Amniotic epithelial cell (primary cell): ENCODE results near the gene NMT2.

Experiments
- DNase-seq: peaks from one replicate; pipeline ENCODE4 v3.0.0-alpha.2; 2010; ENCODE audit warnings: low read depth

NMT2 gene

DNA sequence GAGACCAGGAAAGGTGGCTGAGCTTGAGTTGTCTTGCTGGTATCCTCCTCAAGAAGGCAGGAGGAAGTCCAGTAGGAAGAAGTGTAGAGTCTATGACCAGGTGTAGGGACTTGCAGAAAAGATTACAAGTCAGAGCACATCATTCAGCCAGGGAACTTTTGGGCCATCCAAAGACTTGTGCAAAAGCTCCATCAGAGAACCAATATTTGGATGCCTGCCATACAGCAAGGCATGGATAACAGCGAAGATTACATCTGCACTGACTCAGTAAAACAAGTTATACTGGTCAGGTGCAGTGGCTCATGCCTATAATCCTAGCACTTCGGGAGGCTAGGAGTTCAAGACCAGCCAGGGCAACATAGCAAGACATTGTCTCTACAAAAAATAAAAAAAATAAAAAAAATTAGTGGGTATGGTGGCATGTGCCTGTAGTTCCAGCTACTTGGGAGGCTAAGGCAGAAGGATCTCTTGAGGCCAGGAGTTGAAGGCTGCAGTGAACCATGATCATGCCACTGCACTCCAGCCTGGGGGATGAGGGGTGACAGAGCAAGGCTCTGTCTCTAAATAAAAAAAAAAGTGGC lies 13.2 kb upstream of the NMT2 start:
- DNase-seq, result no peak

DNA sequence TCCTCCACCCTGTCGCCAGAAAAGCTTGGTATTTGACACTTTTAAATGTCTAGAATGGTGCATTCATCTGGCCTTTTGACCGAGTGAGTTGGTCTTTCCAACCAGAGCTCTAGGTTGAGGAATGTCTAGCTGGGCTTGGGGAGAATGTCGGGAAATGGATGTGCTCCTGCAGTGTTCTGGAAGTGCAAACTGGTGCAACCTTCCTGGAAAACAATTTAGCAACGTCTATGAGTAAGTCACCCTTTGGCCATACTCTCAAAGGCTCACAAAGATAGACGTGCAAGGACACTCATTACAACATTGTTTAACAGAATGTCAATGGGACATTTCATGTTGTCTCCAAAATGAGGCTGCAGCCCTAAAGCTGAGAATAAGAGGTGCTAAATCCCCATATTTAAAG lies 12.2 kb upstream of the NMT2 start:
- peak; percentile 89 for DNase-seq

DNA sequence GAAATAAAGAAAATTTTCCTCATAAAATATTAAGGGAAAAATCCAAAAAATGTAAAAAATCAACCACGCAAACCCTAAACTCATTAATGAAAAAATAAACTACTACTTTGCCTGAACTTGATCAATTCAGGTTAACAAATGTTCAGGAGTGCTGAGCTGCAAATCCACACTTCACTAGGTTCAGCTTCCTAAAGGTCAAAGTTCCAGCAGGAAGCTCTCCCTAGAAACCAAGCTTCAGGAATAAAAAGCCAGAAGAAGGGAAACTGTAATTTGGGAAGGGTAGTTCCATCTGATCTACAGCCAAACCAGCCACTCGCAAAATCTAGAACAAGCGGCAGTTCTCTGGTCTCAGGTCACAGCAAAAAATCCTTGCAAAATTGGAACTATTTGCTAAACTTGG lies 7.8 kb upstream of the NMT2 start:
- DNase-seq, result no peak

DNA sequence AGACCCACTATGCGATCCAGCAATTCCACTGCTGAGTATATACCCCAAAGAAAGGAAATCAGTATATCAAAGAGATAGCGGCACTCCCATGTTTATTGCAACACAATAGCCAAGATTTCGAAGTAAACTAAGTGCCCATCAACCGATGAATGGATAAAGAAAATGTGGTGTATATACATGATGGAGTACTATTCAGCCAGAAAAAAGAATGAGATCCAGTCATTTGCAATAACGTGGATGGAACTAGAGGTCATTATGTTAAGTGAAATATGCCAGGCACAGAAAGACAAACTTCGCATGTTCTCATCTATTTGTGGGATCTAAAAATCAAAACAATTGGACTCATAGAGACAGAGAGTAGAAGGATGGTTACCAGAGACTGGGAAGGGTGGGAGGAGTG lies 7.1 kb upstream of the NMT2 start:
- no peak for DNase-seq

DNA sequence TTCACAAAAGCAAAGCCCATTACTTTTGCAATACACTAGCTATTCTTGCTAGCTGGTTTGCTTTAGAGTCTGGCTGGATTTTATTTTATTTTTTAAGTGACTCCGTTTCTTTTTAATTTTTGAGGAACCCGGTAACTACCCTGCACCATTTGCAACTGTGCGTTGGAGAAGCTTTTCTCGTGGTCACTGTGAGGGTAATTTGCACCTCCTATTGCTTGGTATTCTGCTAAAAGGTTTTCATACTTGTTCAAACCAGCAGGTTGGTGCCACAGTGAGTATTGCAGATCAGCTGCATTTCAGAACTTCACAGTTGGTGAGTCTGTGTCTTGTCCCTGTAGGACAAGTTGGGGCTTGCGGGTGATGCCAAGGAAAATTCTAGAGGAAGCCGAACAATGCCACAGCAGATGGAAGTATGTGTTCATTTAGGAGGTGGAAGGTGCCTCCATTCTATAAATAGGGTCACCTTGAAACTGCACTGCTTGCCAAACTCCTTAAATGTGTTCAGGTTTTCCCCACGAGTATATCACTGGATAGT lies 3.9 kb upstream of the NMT2 start:
- no peak for DNase-seq

DNA sequence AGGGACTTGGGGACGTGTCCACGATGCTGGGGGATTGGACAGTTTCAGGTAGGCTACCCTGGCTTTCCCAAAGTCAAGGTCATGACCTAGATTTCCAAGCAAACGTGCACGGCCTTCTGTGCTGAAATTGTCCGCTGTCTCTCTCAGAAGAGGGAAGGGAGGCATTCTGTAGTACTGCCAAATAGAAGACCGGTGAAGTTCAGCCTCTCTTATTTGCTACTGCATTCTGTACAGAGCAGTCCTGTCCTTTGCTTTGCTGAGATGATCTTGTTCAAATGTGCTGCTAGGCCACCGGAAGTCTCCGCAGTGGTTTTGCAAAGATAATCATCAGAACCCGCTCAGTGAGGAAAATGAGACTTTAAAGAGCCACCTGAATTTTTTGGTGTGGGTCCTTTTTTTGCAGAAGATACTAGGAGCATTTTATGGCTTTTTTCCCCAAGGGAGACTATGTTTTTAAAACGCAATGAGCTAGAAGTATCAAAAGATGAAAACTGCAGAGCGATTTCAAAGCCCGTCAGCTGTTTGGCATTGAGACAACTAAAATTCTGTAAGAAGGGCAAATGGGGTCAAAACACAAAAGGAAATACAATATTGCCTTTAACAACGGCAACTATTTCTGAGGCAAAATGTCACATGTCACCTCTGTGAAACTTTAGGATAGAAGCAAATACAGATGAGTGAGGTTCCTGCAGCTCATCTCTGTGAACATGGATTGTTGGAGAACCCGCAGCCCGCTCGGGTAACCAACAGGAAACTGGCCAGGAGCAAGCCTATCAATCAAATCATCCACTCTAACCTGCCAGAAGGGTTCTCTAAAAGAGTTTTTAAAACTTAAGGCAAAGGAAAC lies 1.3 kb upstream of the NMT2 start:
- DNase-seq, result no peak

DNA sequence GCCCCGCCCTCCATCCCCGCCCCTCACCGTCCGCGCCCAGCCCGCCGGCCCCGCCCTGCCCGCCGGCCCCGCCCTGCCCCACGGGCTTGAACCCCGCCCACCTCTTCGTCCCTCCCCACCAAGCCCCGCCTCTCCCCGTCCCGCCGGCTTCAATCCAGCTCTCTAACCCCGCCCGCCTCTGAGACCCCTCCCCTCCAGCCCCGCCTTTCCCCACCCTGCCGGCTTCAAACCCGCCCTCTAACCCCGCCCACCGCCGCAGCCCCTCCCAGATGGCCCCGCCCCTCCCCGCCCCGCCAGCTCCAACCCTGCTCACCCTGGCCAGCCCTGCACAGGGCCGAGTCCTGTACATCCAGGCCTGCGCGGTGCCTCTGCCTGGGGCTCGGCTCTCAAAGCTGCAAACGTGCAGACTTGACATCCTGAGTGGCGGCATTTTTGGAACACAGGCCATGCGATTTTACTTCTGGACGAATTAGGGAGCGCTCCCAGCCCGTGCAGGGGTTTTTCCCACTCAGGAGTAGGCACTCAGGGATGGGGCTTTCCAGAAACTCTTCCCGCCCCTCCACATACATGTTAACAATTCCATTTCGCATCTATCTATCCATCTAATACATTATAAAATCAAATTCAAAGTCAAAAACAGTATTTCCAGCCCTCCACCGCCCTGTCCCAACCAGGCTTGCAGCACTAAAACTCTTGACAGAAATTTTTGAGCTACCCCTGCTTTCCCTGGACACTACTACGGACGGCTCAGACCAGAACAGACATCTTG lies 477 bp upstream of the NMT2 start:
- peak; percentile 90 for DNase-seq

DNA sequence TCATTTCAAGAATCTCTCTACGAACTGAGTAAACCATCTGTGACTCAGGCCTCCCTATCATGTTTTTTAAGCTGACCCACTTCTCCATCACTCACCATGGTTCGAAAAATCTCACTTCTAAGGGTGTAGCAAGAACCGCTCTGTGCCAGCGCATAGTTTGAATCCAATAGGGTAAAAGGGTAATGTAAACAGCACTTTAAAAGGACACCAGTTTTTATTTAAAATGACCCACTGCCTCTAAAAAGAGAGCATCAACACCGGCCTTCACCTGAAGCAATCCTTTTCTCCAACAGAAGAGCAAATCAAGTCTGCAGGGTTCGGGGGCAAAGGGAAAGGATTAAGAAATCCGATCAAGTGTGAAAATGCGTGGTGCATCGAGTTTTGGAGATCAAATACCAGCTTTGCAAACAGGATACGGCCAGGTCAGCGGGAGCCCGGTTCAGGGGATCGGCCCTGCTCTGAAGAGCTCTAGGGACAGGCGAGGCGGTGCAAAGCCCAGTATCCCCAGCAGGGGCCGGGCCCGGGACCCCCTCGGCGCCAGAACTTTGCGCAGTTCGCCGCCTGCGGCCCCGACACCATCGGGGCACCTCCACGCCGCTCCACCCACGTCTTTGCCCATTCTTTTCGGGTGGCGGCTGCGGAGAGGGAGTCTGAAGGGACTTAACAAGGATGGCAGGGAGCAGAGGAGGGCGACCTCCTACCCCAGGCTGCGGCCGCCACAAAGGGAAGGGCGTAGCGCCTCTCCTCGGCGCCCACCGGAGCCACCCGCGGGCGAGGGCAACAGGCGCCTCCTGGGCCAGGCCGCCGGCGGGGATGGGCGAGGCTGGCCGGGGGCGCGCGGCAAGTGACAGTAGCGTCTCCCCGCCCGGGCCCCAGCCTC lies 842 bp downstream of the NMT2 start:
- DNase-seq, result peak; percentile 71

DNA sequence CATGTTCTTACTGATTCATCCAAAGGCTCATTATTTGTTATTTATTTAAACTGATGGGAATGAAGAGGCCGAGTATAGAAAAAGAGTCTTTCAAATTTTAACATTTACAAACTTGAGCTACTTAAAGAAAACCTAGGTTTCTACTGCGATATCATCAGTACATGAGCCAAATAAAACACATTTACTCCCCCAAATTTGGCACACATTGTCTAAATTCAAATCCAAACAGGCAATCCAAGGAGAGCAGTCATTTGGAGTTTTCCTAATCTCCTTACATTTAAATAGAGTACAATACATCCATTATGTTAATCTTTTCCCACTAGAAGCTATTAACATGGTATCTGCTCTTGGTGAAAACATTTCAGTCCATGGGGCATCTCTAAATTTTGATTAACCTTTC lies 2.2 kb downstream of the NMT2 start:
- DNase-seq, result no peak

DNA sequence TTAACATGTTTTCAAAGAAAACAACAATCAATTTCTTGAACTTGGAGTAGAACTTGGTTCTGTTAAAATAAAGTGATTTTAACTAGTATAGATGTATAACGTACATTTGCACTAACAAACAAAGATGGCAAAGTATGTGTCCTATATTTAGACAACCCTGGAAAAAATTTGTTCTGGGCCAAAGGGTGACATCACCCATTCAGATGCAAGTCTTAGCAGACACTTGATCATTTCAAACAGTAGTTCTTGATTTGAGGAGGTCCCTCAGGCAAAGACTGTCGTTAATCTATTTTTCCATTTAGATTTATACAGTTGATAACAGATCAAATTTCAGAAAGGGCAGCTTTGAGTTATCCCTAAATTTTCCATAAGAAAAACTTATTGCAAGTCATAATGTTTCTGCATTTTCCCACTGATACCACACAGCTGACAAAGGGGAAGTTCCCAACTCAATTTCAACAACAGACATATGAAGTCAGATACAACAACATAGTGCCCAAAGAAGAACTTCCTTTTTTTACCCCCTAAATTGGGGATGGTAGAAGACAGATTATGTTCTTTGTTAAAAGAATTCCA lies 5.2 kb downstream of the NMT2 start:
- DNase-seq, result no peak

DNA sequence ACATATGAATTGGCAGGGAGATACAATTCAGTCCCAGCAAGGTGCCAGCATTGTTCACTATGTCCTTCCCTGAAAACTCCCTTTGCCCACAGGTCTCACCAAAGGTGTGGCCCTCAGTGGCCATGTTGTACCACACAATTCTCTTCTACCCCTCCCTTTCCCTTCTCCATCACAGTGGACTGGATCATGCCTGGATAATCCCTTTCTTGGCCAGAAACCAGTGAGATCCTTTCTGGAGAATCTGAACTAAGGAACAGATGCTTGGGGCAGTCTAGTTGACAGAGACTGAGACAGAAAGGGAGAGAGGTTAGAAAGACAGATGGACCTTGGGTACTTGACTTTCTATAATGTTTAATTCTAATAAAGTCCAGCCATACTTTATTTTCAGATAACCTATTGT lies 9.5 kb downstream of the NMT2 start:
- DNase-seq, result no peak

DNA sequence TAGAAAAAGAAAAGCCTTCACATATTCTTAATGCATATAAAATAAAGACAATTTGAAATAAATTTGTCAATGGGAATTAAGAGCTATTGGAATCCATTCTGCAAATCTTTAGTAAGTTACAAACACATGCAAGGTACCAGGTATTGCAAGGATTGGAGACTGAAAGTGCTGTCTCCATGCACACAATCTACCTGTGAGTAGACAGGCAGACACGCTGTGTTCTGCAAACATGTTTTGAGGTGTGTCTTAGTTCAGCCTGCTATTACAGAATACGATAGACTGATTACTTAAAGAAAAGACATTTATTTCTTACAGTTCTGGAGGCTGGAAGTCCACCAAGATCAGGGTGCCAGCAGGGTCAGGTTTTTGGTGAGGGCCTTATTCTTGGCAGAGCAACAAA lies 10.0 kb downstream of the NMT2 start:
- no peak for DNase-seq

DNA sequence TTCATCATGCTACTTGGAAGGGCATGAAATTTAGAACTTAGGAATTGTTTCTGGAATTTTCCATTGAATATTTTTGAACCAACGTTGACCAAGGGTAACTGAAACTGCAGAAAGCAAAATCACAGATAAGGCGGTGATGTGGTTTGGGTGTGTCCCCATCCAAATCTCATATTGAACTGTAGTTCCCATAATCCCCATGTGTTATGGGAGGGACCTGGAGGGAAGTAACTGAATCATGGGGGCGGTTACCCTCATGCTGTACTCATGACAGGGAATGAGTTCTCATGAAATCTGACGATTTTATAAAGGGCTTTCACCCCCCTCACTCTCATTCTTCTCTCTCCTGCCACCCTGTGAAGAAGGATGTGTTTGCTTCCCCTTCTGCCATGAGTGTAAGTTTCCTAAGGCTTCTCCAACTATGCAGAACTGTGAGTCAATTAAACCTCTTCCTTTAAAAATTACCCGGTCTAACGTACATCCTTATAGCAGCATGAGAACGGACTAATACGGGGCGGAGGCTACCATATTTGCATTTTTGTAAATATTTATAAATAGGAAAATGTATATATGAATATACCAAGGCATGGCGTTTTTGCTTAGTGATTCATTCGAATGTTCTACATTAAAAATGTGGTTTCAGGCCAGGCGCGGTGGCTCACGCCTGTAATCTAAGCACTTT lies 12.4 kb downstream of the NMT2 start:
- DNase-seq, result no peak

DNA sequence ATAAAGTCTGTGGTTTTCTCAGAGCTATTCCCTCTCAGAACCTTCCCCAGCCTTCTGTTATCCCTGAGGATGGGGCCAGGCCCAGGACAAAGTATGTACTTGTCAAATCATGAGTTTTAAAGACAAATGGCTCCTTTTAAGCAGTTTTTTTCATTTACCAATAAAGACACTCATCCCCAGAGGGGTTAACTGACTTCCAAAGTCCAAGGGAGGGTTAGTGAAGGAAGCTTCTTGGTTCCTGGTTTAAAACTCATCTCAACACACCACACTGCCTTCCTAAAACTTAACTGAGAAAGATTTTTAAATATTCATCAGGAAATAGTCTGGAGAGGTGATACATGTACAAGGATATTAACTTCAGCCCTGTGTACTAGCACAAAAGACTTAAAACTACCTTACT lies 15.9 kb downstream of the NMT2 start:
- no peak for DNase-seq

DNA sequence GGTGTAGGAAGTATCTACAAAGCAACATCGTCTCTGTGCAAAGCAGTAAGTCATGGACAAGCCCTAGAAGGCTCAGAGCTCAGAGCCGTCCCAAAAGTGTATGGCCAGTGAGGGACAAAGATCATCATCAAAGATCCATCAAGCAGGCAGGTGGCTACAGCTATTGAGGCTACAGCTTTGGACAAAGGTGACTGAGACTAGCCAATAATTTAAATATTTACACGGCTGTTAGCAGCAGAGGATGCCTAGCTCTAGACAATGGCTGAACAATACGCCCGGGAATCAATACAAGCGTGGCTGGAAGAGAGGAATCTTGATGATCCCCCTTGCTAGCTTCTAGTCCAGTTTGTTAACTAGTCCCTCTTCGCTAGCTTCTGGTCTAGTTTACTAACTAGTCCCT lies 17.9 kb downstream of the NMT2 start:
- DNase-seq, result no peak

DNA sequence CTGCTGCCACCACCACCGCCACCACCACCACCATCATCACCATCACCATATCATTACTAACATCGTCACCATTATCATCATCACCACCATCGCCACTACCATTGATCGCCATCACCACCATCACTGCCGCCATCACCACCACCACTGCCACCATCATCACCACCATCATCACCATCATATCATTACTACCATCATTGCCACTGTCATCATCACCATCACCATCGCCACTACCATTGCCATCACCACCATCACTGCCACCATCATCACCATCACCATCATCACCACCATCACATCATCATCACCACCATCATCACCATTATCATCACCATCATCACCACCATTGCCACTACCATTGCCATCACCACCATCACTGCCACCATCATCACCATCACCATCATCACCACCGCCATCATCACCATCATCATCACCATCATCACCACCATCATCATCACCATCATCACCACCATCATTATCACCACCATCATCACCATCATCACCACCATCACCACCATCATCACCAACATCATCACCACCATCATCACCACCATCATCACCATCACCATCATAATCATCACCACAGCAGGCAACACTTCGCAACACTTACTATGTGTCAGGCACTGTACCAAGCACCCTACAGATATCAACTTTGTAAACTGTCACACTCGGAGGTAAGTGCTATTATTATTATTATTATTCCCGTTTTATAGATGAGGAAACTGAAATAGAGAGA lies 19.3 kb downstream of the NMT2 start:
- no peak for DNase-seq

DNA sequence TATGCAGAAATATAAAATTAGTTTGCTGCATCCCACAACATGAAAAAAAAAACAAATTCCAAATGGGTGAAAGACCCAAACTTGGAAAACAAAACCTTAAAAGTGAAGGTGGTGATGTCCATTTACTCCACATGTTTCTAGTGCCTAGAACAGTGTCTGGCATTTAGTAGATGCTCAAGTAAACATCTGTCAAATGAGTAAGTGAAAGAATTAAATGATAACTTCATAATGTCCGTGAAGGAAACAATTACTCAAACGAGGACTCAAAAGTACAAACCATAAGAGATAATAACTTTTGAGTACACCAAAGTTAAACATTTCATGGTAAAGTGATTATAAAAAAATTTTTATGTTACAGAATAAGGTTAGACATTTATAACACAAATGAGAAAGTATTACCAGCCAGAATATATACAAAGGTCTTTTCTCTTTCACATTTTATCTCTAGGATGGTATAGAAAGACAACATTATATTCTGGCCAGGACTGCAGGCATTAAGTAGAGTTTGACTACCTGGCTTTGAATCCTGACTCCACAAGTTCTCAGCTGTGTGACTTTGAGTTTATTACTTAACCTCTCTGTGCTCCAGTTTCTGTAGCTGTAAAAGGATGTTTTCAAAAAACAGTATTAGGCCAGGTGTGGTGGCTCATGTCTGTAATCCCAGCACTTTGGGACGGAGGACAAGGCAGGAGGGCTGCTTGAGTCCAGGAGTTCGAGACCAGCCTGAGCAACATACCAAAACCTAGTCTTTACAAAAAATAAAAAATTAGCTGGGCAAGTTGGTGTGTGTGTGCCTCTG lies 20.7 kb downstream of the NMT2 start:
- DNase-seq, result no peak

DNA sequence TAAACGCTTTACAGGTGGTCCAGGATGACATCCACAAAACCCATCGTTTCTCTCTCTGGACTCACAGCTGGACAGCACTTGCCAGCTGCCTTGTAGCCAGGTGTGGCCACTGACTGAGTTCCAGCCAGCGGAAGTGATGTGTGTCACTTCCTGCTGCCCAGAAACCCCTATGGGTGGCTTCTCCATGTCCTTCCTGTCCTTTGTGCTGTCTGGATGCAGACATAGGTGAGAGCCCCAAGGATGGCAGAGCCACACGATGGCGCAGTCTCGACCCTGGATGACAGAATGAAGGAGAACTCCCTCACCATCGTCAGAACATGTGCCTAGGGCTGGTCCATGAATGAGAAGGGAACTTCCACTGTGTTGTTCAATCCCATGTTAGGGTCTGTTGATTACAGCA lies 22.1 kb downstream of the NMT2 start:
- DNase-seq, result no peak

DNA sequence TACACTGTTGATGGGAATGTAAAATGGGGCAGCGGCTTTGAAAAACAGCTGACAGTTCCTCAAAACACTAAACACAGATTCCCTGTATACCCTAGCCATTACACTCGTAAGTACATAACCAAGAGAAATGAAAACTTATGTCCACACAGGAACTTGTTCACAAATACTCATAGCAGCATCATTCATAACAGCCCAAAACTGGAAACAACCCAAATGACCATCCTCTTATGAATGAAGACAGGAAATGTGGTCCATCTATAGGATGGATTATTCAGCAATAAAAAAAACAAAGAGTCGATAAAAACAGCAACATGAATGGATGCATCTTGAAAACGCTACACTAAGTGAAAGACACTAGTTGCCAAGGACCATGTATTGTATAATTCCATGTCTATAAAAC lies 23.7 kb downstream of the NMT2 start:
- DNase-seq, result no peak
